ENCODE results near the gene RASSF5.

DNA sequence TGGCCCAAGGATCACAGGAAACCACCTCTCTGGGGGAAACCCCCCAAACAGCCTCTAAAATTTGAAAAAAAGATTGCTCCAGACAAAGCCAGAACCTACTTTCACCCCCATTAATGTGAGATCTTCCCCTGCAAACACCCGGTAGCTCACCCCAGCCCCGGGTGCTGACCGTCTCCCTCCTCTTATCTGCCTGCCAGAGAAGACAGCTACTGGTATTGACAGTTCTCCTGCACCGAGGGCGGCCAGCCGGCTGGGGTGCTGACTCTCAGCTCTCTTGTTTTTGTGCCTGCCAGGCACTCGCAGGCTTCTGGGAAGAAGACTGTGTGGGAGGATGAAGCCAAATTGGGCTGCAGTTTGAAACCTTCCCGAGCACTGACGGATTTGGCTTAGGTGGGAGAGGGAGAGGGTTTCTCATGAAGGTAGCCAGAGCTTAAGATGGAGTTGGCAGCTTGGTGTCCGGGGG is 48.2 kb downstream of the RASSF5 start:
- TF ChIP-seq, protein P1, sequence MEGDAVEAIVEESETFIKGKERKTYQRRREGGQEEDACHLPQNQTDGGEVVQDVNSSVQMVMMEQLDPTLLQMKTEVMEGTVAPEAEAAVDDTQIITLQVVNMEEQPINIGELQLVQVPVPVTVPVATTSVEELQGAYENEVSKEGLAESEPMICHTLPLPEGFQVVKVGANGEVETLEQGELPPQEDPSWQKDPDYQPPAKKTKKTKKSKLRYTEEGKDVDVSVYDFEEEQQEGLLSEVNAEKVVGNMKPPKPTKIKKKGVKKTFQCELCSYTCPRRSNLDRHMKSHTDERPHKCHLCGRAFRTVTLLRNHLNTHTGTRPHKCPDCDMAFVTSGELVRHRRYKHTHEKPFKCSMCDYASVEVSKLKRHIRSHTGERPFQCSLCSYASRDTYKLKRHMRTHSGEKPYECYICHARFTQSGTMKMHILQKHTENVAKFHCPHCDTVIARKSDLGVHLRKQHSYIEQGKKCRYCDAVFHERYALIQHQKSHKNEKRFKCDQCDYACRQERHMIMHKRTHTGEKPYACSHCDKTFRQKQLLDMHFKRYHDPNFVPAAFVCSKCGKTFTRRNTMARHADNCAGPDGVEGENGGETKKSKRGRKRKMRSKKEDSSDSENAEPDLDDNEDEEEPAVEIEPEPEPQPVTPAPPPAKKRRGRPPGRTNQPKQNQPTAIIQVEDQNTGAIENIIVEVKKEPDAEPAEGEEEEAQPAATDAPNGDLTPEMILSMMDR (IDR thresholded peaks at IDR 0.05; ENCODE audit: low read length), result peak; percentile 23
- TF ChIP-seq EZH2 (optimal IDR thresholded peaks at IDR 0.05; ENCODE audit: low read depth, low read length) (no peak), EZH2phosphoT487 (IDR thresholded peaks at IDR 0.05; ENCODE audit: low read length) (no peak)

All from MM.1S (cell line).